Testis (tissue), 3 donors: ENCODE results near the gene IL1RL1. TPM values are rescaled to one million over a fixed set of nuclear protein-coding genes. Genes with fewer than 3 reads are reported as not detected.

Experiments used
- DNase-seq: peaks from one replicate; pipeline ENCODE4 v3.0.0-alpha.2; 2019
- H3K27ac ChIP-seq, 2 donors: fragments of 200-600 bp; sonication (generic); one replicate each; pipeline ENCODE4 v1.5.1; 2019
- H3K27me3 ChIP-seq: fragments of 200-600 bp; sonication (generic); one replicate; pipeline ENCODE4 v1.5.1; 2019
- H3K36me3 ChIP-seq: fragments of 200-600 bp; sonication (generic); one replicate; pipeline ENCODE4 v1.5.1; 2017; ENCODE audit warnings: low read depth; ENCODE audit errors: missing control alignments
- H3K4me1 ChIP-seq: fragments of 200-600 bp; sonication (generic); one replicate; pipeline ENCODE4 v1.5.1; 2019
- H3K4me3 ChIP-seq, 2 donors: fragments of 200-600 bp; sonication (generic); one replicate each; pipeline ENCODE4 v1.5.1; 2017 to 2019
- H3K9me3 ChIP-seq: fragments of 200-600 bp; sonication (generic); one replicate; pipeline ENCODE4 v1.5.1; 2017
- POLR2A ChIP-seq: fragments of 450-650 bp; IDR thresholded peaks from one replicate; pipeline ENCODE4 v1.6.1; 2017; ENCODE audit warnings: antibody characterized with exemption, mild to moderate bottlenecking, moderate library complexity
- WGBS, 2 donors: methylation state at CpG; one replicate each; pipeline ENCODE4 v1.1.5; 2018; 5-methylcytosine and 5-hydroxymethylcytosine counted together
- intact Hi-C: fragments of 100-400 bp; cut with DNase I; formaldehyde crosslinking; loops from one replicate; pipeline ENCODE4 v1.15.1; 2023; ENCODE audit warnings: low total_unique reads
- polyA plus RNA-seq: library from polyadenylated mRNA; stranded (reverse); fragments of 350-450 nt; fragmentation: Illumina TruSeq; extraction: RNeasy Lipid Tissue Mini Kit (QIAGEN cat#74804); gene quantifications from one replicate; pipeline ENCODE4 v1.2.3, GENCODE V29; 2014; ENCODE audit warnings: low read depth, low replicate concordance; ENCODE audit not compliant: insufficient read depth
- total RNA-seq, 2 donors: library from RNA; depleted of rRNA; stranded (reverse); fragments of >200 nt; gene quantifications; one replicate each; pipeline ENCODE4 v1.2.3, GENCODE V29; 2016
- TF ChIP-seq, protein P1 (sequence below), 3 experiments: fragments of 450-650 bp in 2 of 3; fragments of 200-600 bp in 1 of 3; sonication (generic) in 1 of 3; IDR thresholded peaks; one replicate each; pipeline ENCODE4 v1.5.1; 2016 to 2019; ENCODE audit warnings: antibody characterized with exemption in 3 of 3, mild to moderate bottlenecking in 2 of 3, moderate library complexity in 1 of 3

The IL1RL1 gene
- total and polyA plus RNA-seq, 3 donors from 2014 or later: 0.78 to 5.8 (median 1.0) TPM

DNA sequence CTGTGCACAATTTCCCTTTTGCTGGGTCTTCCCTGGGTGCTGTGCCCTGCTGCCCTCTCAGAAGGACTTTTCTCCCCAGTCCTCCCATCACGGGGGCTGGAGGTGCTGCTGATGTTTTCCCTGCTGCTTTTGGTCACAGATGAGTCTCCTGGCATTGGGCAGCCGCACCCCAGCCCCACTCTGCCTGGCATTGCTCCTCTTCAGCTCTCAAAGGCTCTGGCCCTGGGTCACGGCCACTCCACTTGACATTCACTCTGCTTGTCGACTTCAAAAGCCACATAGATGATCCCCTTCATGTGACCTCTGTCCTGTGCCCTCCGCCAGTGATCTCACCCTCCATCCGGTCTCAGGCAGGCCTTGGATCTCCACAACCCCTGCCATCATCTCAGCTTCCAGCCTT lies 43.6 kb upstream of the IL1RL1 start:
- H3K4me3 ChIP-seq: no peak overlapping the region
- H3K27ac ChIP-seq: no peak overlapping the region
- H3K9me3 ChIP-seq: no peaks in the 10 kb centered on the region
- no peaks in the 10 kb centered on the region for H3K36me3 ChIP-seq
- no peak for DNase-seq
- intact Hi-C loops: no loop called here
- TF ChIP-seq POLR2A: no peak
- TF ChIP-seq, protein P1, sequence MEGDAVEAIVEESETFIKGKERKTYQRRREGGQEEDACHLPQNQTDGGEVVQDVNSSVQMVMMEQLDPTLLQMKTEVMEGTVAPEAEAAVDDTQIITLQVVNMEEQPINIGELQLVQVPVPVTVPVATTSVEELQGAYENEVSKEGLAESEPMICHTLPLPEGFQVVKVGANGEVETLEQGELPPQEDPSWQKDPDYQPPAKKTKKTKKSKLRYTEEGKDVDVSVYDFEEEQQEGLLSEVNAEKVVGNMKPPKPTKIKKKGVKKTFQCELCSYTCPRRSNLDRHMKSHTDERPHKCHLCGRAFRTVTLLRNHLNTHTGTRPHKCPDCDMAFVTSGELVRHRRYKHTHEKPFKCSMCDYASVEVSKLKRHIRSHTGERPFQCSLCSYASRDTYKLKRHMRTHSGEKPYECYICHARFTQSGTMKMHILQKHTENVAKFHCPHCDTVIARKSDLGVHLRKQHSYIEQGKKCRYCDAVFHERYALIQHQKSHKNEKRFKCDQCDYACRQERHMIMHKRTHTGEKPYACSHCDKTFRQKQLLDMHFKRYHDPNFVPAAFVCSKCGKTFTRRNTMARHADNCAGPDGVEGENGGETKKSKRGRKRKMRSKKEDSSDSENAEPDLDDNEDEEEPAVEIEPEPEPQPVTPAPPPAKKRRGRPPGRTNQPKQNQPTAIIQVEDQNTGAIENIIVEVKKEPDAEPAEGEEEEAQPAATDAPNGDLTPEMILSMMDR (IDR thresholded peaks at IDR 0.05): no peak
- no peaks in the 10 kb centered on the region for H3K27me3 ChIP-seq
- H3K4me1 ChIP-seq: no peaks in the 10 kb centered on the region
- WGBS, 2 donors: 93 to 96% methylated on average over 5 to 6 of the region's 6 CpGs

DNA sequence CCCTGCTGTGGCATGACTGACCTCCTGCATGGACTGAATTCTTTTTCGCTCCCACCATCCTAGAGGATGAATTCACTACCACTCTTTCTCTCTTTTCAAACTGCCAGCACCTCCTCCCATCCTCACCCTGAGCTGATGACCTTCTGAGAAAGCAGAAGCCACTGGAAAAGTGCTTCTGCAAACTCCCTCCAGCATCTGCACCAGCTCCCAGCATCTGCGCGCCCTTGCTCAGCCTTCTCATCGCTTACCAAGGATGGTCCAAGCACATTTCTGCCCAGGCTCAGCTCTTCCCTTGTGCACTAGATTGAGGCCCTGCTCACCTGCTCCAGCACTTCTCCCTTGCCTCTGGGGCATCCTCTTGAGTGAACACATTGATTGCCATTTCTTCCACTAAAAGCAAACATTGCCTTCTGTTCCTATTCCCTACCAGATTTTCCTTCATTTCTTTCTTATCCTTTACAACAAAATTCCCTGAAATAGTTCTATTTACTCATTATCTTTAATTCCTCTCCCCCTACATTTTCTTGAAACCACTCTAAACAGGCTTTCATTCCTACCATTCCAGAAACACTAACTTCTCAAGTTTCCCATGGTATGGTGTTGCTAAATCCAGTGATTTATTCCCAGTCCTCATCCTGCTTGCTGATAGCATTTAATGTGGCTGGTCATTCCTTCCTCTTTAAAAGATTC lies 42.7 kb upstream of the IL1RL1 start:
- WGBS, 2 donors: 80 to 89% methylated on average over 4 of the region's 4 CpGs
- Histone ChIP-seq H3K4me3 (no peak overlapping the region), H3K4me1 (no peaks in the 10 kb centered on the region), H3K27me3 (no peaks in the 10 kb centered on the region), H3K27ac (no peak overlapping the region), H3K9me3 (no peaks in the 10 kb centered on the region), H3K36me3 (no peaks in the 10 kb centered on the region)
- intact Hi-C loops: no loop called here
- no peak for TF ChIP-seq POLR2A
- TF ChIP-seq, protein P1 (IDR thresholded peaks at IDR 0.05): no peak
- DNase-seq: no peak

DNA sequence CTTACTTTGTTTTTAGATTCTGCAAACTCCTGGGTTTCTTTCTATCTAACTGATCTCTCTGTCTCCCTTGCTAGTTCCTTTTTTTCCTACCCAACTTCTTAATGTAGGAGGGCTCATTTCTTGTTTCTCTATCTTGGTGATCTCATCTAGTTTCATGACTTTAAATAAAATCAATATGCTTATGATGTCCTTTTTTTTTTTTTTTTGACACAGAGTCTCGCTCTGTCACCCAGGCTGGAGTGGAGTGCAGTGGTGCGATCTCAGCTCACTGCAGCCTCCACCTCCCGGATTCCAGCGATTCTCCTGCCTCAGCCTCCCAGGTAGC lies 42.2 kb upstream of the IL1RL1 start:
- Histone ChIP-seq H3K27me3 (no peaks in the 10 kb centered on the region), H3K4me1 (no peaks in the 10 kb centered on the region), H3K36me3 (no peaks in the 10 kb centered on the region), H3K4me3 (no peak overlapping the region), H3K9me3 (no peaks in the 10 kb centered on the region), H3K27ac (no peak overlapping the region)
- 83 to 86% methylated on average over 4 of the region's 4 CpGs for WGBS, 2 donors
- DNase-seq: no peak
- intact Hi-C loops: no loop called here
- TF ChIP-seq, protein P1 (IDR thresholded peaks at IDR 0.05): no peak
- no peak for TF ChIP-seq POLR2A

DNA sequence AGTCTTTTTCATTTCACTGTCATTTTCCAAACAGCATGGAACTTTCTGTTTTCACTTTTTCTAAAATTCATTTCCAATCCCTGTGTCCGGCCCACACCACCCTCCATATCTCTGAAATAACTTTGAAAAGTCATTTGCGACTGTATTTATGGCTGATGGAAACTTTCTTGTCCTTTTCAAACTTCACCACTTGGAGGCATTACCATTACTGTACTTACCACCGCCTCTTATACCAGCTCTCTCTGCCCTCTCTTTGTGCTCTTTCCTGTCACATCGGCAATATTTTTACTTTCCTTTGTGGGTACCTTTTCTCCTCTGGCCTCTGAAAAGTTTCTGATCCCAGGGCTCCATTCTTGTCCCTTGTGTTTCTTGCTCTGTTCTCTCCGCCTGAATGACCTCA lies 39.5 kb upstream of the IL1RL1 start:
- Histone ChIP-seq H3K4me1 (no peaks in the 10 kb centered on the region), H3K4me3 (no peak overlapping the region), H3K36me3 (no peaks in the 10 kb centered on the region), H3K27me3 (no peaks in the 10 kb centered on the region), H3K27ac (no peak overlapping the region), H3K9me3 (no peaks in the 10 kb centered on the region)
- TF ChIP-seq POLR2A: no peak
- TF ChIP-seq, protein P1 (IDR thresholded peaks at IDR 0.05): no peak
- DNase-seq: no peak
- WGBS, 2 donors: 68 to 75% methylated on average over 5 of the region's 5 CpGs
- intact Hi-C loops: no loop called here

DNA sequence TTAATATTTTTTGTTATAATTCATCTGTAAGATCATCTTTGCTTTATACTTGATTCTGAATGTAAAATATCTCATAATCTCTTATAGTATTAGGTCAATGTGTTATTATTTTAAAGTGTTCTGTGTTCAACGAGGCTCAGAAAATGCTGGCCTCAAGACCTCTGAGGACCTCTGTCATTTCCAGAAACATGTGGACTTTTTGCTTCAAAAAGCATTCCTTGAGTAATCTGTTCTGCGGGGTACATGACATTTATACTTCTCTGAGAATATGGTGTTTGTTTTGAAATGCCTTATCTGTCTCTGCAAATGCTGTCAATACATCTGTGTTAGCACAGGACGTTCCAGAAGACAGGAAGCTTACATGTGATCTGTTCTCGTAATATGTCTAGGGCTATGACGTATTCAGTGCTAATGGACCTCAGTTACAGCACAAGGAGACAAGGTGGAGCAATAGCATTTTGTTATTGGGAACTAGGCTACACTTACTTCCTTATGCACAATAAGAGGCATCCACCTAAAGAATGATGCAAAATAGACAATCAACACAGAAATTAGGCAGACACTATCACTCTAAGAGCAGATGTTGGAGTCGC lies 37.6 kb upstream of the IL1RL1 start:
- no peak for TF ChIP-seq POLR2A
- TF ChIP-seq, protein P1 (IDR thresholded peaks at IDR 0.05): no peak
- Histone ChIP-seq H3K27me3 (no peaks in the 10 kb centered on the region), H3K4me1 (no peaks in the 10 kb centered on the region), H3K36me3 (no peaks in the 10 kb centered on the region), H3K27ac (no peak overlapping the region), H3K4me3 (no peak overlapping the region), H3K9me3 (no peaks in the 10 kb centered on the region)
- intact Hi-C loops: no loop called here
- no peak for DNase-seq
- 55 to 68% methylated on average over 6 of the region's 6 CpGs for WGBS, 2 donors
